HG02852 (cell line): ENCODE measurements around the gene KCNAB2.

Experiments
- ATAC-seq: cut with Tn5 transposase; IDR thresholded peaks from one replicate; pipeline ENCODE4 v1.9.1; 2021; ENCODE audit warnings: mild to moderate bottlenecking, moderate library complexity; ENCODE audit not compliant: unreplicated experiment

KCNAB2 gene

DNA sequence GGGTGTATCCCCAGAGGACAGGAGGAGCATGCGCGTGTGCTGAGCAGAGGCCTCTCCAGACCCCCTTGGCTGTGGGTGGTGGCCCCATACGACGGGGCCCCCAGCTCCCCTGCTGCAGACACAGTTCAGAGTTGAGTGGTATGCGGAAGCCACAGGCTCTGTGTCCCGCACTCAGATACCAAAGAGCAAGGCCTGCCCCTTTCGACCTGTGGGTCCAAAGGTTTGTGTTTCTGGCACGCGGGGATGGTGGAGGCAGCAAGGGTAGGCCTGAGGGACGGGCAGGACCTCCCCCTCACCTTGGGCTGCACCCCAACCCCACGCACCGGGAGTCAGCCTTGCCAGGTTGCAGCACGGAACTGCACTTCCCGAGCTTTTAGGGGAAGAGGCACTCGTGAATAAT, at the start of gene KCNAB2:
Gene KCNAB2 (plus strand): TSS at position 328 of the 400 bp plus-strand sequence. CDS start 5,649 bp downstream, outside the sequence.
- ATAC-seq = no peak

DNA sequence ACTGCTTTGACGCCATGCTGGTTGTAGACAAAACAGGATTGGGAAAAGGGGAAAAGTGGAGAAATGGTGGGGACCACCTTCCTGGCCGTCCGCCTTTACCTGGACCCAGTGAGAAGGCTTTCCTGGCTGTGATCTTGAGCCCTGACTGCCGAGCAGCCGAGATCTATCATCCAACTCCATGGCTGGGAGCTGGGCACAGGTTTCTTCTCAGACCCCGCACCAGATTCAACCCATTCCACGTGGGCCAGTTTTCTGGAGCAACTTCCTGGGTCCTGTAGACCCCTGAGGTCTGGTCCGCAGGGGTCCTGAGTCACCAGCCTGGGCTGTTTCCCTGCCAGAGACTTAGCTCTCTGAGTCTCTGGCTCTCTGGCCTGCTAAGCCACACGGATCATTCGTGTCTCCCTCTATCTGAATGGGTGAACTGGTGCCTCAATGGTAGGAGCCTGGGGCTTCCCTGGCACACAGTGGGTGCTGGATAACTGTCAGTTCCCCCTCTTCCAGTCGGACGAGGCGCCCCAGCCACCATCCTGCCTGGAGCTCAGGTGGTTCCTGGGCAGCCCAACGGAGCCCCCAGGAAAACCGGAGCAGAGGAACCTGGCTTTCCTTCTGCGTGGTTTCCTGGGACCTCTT, 48.9 kb upstream of the KCNAB2 start:
- no peak for ATAC-seq

DNA sequence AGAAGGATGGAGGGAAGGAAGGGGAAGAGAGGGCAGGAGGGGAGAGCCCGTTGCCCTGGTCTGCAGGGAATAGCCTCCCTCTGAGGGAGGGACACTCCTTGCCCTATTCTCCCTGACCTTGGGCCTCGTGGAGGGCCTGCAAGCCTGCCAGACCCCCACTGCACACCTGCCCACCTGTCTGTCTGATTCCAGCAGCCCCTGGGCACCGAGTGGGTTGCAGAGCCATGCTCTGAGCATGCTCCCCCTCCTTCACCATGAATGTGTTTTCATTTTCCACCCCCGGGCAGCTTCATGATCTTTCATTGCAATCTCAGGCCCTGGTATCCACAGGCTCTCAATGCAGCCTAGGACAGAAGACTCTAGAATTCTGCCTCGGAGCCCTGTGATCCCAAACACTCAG, 48.4 kb upstream of the KCNAB2 start:
- no peak for ATAC-seq

DNA sequence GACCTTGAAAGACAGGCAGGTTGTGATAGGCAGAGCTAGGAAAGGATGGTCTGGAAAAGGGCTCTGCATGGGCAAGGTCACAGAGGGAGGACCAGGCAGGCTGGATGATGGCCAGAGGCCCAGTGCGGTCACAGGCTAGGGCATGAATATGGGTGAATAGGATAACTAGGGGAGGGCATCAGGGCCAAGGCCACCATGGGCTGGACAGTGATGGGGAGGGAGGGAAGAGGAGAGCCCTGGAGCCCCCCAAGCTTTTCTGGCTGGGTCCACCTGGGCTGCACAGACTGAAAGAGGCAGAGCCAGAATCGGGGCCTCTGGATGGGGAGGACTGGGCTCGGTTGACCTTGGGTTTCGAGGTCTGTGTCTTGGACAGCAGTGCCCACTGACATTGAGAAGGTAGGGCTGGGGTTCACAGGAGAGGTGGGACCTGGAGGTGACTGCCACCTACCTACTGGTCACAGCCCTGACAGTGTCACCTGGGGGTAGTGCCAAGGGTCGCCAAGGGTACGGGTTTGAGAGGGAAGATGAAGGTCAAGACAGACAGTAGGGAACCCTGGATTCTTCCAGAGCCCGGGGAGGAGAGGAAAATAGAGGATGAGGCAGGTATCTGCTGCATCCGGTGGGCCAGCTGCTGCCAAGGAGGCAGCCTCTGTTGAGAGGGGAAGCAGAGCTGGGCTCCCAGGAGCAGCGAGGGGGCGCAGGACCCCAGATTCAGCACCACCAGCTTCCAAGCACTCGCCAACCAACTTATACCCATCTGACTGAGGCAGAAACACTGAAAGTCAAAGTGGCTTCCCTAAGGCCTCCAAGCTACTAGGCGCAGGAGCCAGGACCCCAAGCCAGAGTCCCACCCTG, 47.4 kb upstream of the KCNAB2 start:
- no peak for ATAC-seq

DNA sequence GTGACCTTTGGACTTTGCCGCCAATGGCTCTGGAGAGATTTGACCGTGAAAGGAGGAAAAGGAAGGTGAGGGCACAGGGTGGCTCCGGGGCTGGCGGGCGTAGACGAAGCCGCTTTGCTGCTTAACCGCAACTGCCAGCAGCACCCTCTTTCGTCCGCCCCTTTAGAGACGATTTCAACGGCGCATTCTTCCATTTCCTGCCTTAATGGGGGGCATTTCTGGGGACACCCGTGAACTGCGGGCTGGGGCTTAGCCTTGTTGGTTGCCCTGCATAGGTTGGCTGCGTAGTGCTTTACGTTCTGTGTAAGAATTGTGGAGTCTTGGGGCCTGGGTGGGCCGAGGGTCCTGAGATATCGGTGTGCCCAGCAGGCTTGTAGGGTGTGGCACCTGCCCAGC, 46.8 kb upstream of the KCNAB2 start:
- no peak for ATAC-seq

DNA sequence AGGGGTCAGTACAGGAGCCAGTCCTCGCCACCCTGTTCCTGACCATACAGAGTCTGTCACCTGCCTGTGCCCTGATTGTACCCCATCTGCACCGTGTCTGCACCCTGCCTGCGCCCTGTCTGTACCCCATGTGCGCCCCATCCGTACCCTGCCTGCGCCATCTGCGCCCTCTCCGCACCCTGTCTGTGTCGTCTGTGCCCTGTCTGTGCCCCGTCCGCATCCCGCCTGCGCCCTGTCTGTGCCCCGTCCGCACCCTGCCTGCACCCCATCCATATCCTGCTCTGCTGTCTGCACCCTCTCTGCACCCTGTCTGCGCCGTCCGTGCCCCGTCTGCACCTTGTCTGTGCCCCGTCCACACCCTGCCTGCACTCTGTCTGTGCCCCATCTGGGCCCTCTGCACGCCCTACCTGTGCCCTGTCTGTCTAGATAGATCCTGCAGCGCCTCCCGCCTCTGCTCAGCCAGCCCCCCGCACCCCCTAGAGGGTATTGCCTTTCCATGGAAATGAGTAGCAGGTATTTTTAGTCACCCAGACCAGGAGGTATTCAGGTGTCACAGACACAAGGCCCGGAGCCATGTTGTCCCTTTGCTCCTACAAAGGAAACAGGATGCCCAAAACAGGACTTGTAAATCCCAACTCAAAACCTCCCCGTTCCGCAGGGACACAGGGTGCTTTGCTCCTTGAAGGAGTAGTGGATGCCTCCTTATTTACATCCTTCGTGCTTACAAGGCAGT, 45.8 kb upstream of the KCNAB2 start:
- ATAC-seq = no peak

DNA sequence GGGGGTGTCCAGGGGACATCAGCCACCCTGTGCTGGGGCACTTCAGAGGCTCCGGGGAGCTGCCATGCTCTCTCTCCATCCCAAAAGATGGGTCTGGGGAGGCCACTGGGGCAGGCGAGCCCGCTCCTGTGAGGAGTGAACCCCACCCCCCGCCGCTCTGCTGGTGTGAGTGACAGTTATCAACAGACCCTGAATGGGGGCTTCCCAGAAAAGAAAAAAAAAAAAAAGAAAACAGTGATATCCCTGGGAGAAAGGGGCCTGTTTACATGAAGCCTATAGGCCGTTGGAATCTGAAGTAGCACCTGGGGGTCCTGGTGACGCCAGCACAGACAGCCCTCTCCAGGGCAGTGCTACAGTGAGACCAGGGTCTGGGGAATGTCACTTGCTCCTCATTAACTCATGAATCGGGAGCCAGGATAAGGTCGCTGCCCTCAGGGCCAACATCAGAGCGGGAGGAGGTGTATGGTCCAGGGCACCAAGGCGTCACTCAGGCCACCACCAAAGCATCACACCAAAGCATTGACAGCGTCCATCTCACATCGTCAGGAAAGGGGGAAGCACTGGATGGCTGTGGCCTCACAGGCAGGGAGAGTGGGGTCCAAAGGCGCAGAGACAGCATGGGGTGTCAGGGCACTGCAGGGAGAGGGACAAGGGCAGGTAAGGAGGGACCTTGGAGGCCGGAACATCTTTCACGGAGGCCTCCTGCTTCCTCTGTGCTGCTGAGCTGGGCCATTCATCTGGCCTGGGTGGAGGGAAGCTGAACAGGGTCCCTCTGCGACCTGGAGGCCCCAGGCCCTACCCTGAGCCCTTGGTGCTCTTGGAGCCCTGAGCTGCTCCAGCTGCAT, 45.0 kb upstream of the KCNAB2 start:
- no peak for ATAC-seq

DNA sequence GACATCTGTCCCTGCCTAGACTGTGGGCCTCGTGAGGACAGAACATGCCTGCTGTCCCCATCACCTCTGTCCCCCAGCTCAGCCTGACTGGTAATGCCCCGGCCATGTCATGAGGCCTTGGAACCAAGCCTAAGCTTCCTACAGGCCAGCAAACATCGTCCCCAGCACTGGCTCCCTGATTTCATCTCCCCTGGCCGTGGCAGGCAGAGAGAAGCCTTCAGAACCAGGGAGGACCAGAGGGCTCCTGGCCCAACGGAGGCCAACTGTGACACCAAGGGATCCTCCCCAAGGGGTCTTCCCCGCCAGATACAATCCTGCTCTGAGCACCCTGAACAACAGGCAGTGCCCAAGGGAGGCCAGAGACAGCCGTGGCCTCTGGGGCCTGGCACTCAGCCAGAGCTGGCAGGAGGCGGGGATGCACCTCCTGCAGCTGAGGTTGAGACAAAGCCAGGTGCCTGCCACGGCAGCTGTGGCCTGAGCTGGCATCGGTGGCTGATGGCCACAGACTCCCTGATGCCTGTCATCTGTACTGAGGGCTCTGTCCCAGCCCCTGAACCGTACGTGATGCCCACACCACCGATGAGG, 43.6 kb upstream of the KCNAB2 start:
- ATAC-seq = no peak

DNA sequence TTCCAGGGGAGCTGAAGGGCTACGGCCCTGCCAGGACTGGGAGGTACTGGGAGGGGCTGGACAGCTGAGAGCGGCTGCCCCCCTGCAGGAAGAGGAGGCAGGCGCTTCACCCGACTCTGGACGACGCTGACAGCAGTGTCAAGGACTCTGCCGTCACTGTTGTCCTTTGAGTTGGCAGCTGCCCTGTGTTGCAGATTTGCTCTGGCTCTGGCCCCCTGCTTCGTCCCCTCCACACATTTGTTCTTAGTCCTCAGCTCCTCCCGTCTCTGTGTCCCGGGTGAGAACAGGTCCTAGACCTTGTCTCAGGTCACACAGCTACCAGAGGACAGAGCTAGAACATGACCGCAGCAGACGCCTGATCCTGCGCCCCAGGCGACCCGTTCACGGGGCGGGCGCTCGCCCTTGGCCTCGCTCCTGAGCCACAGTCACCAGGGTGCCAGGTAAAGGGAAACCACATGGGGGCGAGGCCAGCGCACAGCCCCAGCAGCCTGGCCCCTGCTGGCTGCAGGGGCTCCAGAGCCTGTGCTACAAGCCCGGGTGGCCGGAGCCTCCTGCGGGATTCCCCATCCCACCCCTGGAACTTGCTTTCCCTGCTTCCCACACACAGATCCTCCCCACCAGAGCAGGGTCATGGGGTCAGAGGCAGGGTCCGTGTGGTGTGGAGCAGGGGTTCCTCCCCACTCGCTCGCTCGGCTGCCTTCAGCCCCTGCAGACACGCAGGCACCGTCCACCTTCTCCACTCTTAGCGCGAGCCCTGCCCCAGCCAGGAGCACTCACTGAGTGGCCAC, 42.8 kb upstream of the KCNAB2 start:
- ATAC-seq = no peak

DNA sequence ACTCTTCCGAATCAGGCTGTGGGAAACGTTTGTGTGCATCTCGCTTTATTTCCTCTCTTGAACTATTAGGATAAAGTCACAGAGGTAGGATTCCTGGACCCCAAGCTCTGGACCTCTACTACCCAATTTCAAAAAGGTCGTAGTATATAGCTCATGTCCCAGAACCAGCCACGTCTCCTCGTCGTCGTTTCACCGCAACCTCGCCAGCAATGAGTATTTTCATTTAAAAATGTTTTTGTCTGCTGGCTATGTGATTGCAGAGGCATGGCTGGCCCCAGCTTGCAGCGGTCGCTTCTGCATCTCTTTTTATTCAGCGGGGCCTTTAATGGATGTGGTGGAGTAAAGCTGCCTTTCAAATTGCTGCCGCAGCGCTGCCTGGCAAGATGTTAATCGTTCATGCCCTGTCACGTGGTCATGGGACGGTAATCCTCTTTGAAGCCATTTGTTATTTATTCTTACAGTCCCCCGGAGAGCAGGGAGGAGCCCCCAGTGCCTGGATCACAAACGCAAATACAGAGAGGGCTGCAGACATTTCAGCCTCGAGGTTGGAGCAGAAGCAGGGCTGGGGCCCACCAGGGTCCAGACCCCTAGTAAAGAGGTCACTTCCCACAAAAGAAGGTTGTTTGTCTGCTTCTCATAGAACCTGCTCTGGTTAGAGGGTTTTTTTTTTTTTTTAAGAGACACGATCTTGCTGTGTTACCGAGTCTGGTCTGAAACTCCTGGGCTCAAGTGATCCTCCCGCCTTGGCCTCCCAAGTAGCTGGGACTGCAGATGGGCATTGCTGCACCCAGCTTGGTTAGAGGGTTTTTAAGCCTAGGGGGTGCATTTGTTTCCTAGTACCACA, 41.9 kb upstream of the KCNAB2 start:
- no peak for ATAC-seq

DNA sequence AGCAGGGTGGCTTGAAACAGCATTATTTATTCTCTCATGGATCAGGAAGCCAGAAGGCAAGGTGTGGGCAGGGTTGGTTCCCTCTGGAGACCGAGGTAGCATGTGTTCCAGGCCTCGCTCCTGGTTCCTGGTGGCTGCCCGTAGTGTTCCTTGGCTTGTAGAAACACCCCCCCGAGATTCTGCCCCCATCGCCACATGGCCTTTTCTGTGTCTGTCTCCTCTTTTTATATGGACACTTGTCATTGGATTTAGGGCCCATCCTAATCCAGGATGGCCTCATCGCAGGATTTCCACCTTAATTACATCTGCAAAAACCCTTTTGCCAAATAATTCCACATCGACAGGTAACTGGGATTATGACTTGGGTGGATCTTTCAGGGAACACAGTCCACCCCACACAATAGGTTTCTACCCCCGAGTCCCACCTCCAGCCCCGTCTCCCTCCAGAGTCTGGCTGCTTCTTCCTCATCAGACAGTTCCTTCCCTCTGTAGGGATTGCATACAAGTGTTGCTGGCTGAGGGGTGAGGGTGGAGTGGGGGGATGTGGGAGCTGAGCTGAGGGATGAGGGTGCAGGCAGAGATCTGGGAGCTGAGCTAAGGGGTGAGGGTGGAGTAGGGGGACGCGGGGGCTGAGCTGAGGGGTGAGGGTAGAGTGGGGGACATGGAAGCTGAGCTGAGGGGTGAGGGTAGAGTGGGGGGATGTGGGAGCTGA, 41.1 kb upstream of the KCNAB2 start:
- ATAC-seq = no peak

DNA sequence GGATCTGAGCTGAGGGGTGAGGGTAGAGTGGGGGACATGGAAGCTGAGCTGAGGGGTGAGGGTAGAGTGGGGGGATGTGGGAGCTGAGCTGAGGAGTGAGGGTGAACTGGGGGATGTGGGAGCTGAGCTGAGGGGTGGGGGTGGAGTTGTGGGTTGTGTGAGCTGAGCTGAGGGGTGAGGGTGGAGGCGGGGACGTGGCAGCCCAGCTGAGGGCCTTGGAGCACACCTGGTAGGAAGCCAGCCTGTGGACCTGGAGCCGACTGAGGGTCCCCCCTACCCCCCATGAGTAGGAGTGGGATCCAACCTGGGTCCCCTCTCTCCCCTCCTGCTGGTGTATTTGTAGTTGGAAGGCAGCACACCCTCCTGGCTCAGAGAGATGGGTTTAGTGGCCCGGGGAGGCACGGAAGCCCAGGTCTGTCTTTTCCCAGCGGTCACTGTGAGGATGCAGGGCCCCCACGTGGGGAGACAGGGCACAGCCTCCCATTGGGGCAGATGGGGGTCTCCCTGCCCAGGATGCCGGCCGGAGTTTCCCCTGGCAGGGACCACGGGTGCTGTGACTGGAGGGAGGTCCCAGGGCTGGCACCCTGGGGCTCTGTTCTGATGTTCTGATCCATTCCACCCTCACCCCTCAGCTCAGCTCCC, 40.3 kb upstream of the KCNAB2 start:
- ATAC-seq = no peak

DNA sequence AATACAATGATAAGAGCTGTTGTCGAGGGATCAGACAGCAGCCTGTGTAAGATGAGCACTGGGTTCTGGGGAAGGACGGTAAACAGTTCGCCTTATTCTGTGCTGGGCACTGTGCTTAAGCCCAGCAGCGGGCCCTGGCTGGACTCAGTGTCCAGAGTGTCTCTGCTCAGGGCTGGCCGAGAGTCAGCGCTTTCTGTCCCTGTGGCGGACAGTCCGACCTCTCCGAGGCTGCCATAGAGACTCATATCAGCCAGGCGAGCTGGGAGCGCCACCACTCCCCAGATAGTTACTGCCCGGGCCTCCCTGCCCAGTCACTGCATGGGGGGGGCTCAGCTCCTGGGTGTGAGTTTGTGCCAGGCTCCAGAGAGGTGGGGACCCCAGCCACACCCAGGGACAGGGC, 38.8 kb upstream of the KCNAB2 start:
- no peak for ATAC-seq

DNA sequence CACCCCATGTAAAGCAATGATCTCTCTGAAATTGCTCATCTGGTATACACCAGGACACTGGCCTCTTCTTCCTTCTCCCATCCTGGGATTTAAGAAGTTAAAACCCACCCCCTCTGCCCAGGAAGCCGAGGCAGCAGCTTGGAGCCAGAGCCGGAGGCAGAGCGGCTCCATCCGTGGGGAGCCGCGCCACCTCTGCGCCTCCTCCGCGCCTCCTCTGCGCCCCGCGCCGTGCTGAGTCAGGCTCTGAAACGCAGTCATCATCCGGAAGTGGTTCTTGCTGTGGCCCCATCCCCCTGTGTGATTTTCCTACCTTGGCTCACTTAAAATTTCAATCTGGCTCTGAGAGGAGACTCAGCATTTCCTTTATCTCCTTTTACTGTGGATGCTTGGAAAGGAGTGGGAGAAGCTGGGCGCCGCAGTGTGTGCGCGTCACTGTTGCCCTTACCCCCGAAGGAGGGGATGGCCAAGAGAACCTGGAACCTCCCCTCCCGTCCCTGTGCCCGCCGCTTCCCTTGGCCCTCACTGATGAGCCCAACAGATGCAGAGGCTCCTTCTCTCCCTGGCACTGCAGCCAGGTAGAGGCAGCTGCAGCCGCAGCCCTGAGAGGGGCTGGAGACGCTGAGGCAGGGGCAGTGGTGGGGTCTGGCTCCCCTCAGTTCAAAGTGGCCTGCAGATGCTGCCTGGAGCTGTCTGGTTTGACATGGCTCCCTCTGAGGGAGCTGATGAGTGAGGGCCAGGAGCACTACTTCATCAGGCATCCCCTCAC, 38.2 kb upstream of the KCNAB2 start:
- no peak for ATAC-seq

DNA sequence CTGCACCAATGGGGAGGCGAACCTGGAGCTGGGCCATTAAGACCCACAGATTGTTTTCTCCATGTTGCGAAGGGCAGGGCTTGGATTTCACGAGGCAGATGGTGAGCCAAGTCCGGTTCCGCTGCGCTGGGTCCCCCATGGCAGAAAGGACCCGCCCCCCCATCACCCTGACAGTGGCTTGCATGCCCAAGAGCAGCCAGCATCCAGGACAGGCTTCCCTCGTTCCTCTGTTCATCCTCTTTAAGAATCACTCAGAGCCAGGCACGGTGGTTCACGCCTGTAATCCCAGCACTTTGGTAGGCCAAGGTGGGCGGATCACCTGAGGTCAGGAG, 37.6 kb upstream of the KCNAB2 start:
- no peak for ATAC-seq

DNA sequence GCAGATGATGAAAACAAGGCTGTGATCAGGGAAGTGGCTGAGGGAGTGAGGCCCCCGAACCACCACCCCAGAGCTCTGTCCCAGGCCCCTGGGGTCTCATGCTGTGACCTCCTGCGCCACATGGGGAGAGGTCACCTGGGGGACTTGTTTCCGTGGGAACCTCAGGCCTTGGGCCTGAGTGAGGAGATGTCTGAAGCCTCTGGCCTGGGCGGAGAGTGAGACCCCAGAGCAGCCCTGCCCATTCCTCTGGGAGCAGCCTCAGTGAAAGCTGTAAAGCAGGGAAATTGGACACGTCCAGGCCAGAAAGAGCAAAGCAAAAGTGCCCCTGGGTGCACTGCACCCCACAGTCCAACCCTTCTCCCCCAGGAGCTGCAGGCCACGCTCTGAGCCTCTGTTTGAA, 37.0 kb upstream of the KCNAB2 start:
- no peak for ATAC-seq
